ENCODE results near the gene C4orf50. TPM values are rescaled to one million over a fixed set of nuclear protein-coding genes. Genes with fewer than 3 reads are reported as not detected.

Gene C4orf50
- total RNA-seq, result 0.02 TPM in 1 of 2 replicates, not detected in the other

DNA sequence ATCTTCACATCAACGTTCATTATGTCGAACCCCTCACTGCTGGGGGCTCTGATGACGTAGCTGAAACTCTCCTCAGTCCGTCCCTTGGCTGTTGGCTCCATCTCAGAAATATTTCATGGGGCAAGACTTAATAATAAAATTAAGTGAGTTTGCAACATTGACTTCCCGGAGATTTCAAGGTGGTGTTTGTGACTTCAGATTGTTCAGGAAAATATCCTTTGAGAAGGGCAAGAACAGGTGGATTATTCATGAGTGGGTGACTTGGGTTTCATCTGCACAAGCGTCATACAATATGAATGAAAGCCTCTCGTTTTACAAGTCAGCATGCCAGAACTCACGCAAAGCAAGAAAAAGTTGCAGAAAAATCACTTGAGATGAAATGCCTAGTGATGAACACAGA is at the start of gene C4orf50:
TSS of gene C4orf50 (minus strand) at position 101 of the 400 bp plus-strand sequence.
- intact Hi-C loops (cut with micrococcal nuclease), result no loop called here
- Mint-ChIP-seq H3K36me3 (ENCODE audit: low read depth) (no peaks in the 10 kb centered on the region), H3K27me3 (peaks cover 3% of the 10 kb centered on the region), H3K4me3 (no peak within 1 kb of the TSS), H3K27ac (no peak within 1 kb of the TSS), H3K4me1 (no peaks in the 10 kb centered on the region), H3K9me3 (no peaks in the 10 kb centered on the region)
- TF ChIP-seq, protein P1, sequence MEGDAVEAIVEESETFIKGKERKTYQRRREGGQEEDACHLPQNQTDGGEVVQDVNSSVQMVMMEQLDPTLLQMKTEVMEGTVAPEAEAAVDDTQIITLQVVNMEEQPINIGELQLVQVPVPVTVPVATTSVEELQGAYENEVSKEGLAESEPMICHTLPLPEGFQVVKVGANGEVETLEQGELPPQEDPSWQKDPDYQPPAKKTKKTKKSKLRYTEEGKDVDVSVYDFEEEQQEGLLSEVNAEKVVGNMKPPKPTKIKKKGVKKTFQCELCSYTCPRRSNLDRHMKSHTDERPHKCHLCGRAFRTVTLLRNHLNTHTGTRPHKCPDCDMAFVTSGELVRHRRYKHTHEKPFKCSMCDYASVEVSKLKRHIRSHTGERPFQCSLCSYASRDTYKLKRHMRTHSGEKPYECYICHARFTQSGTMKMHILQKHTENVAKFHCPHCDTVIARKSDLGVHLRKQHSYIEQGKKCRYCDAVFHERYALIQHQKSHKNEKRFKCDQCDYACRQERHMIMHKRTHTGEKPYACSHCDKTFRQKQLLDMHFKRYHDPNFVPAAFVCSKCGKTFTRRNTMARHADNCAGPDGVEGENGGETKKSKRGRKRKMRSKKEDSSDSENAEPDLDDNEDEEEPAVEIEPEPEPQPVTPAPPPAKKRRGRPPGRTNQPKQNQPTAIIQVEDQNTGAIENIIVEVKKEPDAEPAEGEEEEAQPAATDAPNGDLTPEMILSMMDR (IDR thresholded peaks at IDR 0.05), result no peak
- no peak for DNase-seq
- no peak for ATAC-seq (ENCODE audit: low read depth)
- ChIA-PET POLR2A (no interaction called here), CTCF (no interaction called here)

DNA sequence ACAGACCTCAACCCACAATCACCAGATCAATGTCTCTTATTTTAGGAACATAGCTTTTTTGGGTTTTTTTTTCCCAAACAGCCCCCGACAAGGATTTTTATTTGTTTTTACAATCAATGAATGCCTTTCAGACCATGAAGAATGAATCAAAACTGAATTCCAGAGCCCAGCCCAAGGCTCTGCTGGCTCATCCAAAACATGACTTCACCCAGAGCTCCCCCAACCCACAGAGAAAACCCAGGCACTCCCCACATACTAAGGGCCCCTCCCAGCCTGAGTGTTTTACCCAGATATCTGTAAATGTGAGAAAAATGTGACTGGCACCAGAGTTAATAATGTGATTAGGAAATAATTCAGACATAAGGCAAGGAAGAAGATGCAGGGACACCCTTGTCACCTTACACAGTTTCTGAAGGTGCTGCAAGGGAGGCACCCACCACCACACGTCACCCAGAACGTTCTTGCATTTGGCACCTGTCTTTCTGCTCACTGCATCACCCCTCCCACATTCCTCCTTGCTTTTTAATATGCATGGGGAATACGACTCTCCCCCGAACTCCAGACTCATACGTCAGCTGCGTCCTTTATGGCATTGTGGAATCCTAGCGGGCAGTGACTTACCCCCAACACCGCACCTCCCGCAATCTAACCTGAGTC is 47.8 kb upstream of the C4orf50 start:
- no peaks in the 10 kb centered on the region for H3K9me3 Mint-ChIP-seq
- no peak overlapping the region for H3K27ac Mint-ChIP-seq
- ChIA-PET POLR2A (no interaction called here), CTCF (no interaction called here)
- no peaks in the 10 kb centered on the region for H3K36me3 Mint-ChIP-seq (ENCODE audit: low read depth)
- no peaks in the 10 kb centered on the region for H3K4me1 Mint-ChIP-seq
- TF ChIP-seq, protein P1 (IDR thresholded peaks at IDR 0.05), result no peak
- peaks cover 2% of the 10 kb centered on the region for H3K27me3 Mint-ChIP-seq
- no peak overlapping the region for H3K4me3 Mint-ChIP-seq
- intact Hi-C loops (cut with micrococcal nuclease), result no loop called here
- ATAC-seq (ENCODE audit: low read depth) (no peak), DNase-seq (no peak)

DNA sequence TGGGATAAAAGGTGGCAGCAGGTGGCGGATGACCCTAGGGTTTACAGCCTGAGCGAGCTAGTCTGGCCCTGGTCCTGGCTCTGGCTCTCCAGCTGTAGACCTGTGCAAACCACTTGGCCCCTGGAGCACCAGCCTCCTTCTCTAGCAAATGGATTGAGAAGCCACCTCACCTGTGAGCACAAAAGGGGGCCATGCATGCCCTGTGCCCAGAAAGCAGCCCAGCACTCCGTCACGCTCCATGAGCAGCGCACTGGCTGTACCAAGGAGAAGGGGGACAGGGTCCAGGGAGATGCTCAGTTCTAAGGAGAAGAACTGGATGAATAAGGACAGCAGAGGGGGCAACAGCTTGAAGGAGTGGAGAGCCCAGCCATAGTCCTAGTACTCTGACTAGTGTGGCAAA is 46.9 kb upstream of the C4orf50 start:
- H3K27ac Mint-ChIP-seq, result no peak overlapping the region
- intact Hi-C loops (cut with micrococcal nuclease), result no loop called here
- POLR2A ChIA-PET, result no interaction called here
- ATAC-seq (ENCODE audit: low read depth) (no peak), DNase-seq (no peak)
- H3K9me3 Mint-ChIP-seq, result peaks cover 4% of the 10 kb centered on the region
- CTCF ChIA-PET, result no interaction called here
- peaks cover 2% of the 10 kb centered on the region for H3K27me3 Mint-ChIP-seq
- no peaks in the 10 kb centered on the region for H3K36me3 Mint-ChIP-seq (ENCODE audit: low read depth)
- TF ChIP-seq, protein P1 (IDR thresholded peaks at IDR 0.05), result no peak
- H3K4me3 Mint-ChIP-seq, result no peak overlapping the region
- no peaks in the 10 kb centered on the region for H3K4me1 Mint-ChIP-seq

DNA sequence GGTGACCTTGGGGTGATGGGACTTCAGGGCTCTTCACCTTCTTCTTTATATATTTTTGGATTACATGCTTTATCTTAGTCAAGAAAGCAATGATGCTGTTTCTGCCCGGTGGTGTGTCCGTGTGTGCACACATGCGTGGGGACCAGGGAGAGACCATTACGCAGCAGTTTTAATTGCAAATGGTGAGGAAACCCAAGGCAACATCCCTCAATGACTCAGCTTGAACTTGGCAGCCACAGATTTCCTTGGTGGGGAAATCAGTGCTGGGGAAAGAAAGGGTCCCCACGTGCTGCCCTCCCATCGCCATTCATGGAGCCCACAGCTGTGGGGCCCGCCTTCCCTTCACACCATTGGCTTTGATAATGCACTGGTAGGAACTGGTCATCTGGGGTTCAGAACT is 46.2 kb upstream of the C4orf50 start:
- ATAC-seq (ENCODE audit: low read depth) (no peak), DNase-seq (no peak)
- Mint-ChIP-seq H3K4me3 (no peak overlapping the region), H3K27ac (no peak overlapping the region), H3K9me3 (peaks cover 6% of the 10 kb centered on the region), H3K27me3 (no peaks in the 10 kb centered on the region), H3K36me3 (ENCODE audit: low read depth) (no peaks in the 10 kb centered on the region), H3K4me1 (no peaks in the 10 kb centered on the region)
- ChIA-PET POLR2A (no interaction called here), CTCF (no interaction called here)
- TF ChIP-seq, protein P1 (IDR thresholded peaks at IDR 0.05), result no peak
- intact Hi-C loops (cut with micrococcal nuclease), result no loop called here

DNA sequence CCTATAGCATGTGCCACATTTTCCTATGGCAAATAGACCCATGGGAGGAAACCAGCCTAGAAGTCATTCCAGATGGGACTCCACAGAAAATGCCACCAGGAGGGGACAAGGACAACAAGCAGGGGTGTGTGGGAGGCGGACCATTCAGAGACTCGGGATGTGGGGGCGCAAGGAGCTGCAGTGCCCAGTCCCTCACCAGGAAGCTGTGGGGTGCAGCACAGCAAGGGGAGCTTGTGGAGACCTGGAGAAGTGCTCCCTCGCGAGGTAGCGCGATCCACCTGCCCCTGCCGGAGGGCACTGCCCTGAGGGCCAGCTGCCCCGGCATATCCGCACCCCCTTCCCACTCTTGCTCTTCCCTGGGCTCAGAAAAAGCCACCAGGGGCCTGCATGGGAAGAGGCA is 45.5 kb upstream of the C4orf50 start:
- no peak overlapping the region for H3K27ac Mint-ChIP-seq
- no peaks in the 10 kb centered on the region for H3K36me3 Mint-ChIP-seq (ENCODE audit: low read depth)
- no peak overlapping the region for H3K4me3 Mint-ChIP-seq
- peaks cover 6% of the 10 kb centered on the region for H3K9me3 Mint-ChIP-seq
- CTCF ChIA-PET, result no interaction called here
- no peaks in the 10 kb centered on the region for H3K27me3 Mint-ChIP-seq
- DNase-seq (no peak), ATAC-seq (ENCODE audit: low read depth) (no peak)
- POLR2A ChIA-PET, result no interaction called here
- intact Hi-C loops (cut with micrococcal nuclease), result no loop called here
- H3K4me1 Mint-ChIP-seq, result no peaks in the 10 kb centered on the region
- TF ChIP-seq, protein P1 (IDR thresholded peaks at IDR 0.05), result no peak
